HG03558 (cell line): Measurements from ENCODE around the gene PTGS1.
"Not testable (repeated sequence)": the region's sequence is repeated elsewhere in the genome, so short reads cannot be mapped to it uniquely, and the experiment has no call there.

Experiments
- ATAC-seq: cut with Tn5 transposase; IDR thresholded peaks from one replicate; pipeline ENCODE4 v1.9.1; 2021; ENCODE audit warnings: moderate number of reproducible peaks; ENCODE audit not compliant: unreplicated experiment; ENCODE audit errors: extremely low read depth

PTGS1 gene

GRCh38 chr9:122393284-122393983 is 22.6 kb downstream of the PTGS1 start:
- no peak for ATAC-seq

GRCh38 chr9:122394265-122395125 is 23.7 kb downstream of the PTGS1 start:
- no peak for ATAC-seq

GRCh38 chr9:122396614-122397148 is 25.9 kb downstream of the PTGS1 start:
- ATAC-seq: no peak

- ATAC-seq: no peak
Observed at GRCh38 chr9:122397749-122398148, 26.9 kb downstream of the PTGS1 start.

- no peak for ATAC-seq
Observed at GRCh38 chr9:122398371-122398924, 27.6 kb downstream of the PTGS1 start.

GRCh38 chr9:122401896-122402295 is 31.1 kb downstream of the PTGS1 start:
- ATAC-seq: no peak

- ATAC-seq: no peak
Observed at GRCh38 chr9:122402403-122402871, 31.6 kb downstream of the PTGS1 start.

- no peak for ATAC-seq
Observed at GRCh38 chr9:122402874-122403273, 32.0 kb downstream of the PTGS1 start.

- no peak for ATAC-seq
Observed at GRCh38 chr9:122403381-122404000, 32.7 kb downstream of the PTGS1 start.

GRCh38 chr9:122405304-122406069 is 34.7 kb downstream of the PTGS1 start:
- not testable (repeated sequence) for ATAC-seq

- ATAC-seq: no peak
Observed at GRCh38 chr9:122406070-122406890, 35.5 kb downstream of the PTGS1 start.

- ATAC-seq: not testable (repeated sequence)
Observed at GRCh38 chr9:122414108-122414507, 43.3 kb downstream of the PTGS1 start.

GRCh38 chr9:122418016-122418415 is 47.2 kb downstream of the PTGS1 start:
- ATAC-seq: no peak

GRCh38 chr9:122420315-122420714 is 49.5 kb downstream of the PTGS1 start:
- ATAC-seq: no peak

GRCh38 chr9:122425087-122425486 is 54.3 kb downstream of the PTGS1 start:
- ATAC-seq: no peak

GRCh38 chr9:122426723-122427122 is 55.9 kb downstream of the PTGS1 start:
- no peak for ATAC-seq

- ATAC-seq: no peak
Observed at GRCh38 chr9:122442568-122442967, 71.7 kb downstream of the PTGS1 start.

GRCh38 chr9:122444041-122444733 is 73.4 kb downstream of the PTGS1 start:
- ATAC-seq: no peak
